Coronary artery (tissue), 2 donors: ENCODE data around the gene CDK6.

Experiments
- DNase-seq: peaks from one replicate; pipeline ENCODE4 v3.0.0-alpha.2; 2017; ENCODE audit warnings: low spot score
- H3K27ac ChIP-seq, 2 donors: fragments of 200-600 bp; sonication (generic); one replicate each; pipeline ENCODE4 v1.5.1; 2016 to 2019
- H3K4me3 ChIP-seq: fragments of 200-600 bp; sonication (generic); 2 replicates; pipeline ENCODE4 v1.5.1; 2016; ENCODE audit warnings: mild to moderate bottlenecking, moderate library complexity
- TF ChIP-seq, protein P1 (sequence below): fragments of 200-600 bp; sonication (generic); IDR thresholded peaks from one replicate; pipeline ENCODE4 v1.5.1; 2019; ENCODE audit warnings: antibody characterized with exemption

CDK6 gene

DNA sequence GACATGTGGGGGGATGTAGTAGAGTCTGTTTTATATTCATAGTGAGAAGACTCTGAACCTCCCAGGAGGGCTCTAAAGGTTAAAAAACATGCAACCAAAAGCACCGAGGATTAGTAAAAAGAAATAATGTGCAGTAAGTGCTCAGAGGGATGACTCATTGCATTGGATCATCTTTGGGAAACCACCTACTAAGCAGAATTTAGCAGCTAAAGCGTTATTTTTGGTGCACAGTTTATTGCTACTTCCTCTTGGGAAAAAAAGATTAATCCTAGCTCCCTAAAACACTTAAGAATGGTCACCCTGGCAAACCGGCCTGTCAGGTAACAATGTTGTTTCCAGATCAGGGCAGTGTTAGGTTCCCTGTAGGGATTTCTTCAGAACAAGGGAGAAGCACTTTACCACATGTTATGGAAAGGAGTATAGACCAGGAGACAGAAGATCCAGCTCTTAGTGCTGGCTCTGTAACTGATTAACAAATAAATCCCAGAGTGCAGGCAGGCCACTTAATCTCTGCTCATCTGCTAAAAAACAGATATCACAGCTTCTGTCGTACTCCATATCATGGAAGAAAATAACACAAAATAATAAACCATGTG is 201.4 kb downstream of the CDK6 start:
- H3K27ac ChIP-seq, result peak overlapping the region; percentile 5 to 64
- TF ChIP-seq, protein P1, sequence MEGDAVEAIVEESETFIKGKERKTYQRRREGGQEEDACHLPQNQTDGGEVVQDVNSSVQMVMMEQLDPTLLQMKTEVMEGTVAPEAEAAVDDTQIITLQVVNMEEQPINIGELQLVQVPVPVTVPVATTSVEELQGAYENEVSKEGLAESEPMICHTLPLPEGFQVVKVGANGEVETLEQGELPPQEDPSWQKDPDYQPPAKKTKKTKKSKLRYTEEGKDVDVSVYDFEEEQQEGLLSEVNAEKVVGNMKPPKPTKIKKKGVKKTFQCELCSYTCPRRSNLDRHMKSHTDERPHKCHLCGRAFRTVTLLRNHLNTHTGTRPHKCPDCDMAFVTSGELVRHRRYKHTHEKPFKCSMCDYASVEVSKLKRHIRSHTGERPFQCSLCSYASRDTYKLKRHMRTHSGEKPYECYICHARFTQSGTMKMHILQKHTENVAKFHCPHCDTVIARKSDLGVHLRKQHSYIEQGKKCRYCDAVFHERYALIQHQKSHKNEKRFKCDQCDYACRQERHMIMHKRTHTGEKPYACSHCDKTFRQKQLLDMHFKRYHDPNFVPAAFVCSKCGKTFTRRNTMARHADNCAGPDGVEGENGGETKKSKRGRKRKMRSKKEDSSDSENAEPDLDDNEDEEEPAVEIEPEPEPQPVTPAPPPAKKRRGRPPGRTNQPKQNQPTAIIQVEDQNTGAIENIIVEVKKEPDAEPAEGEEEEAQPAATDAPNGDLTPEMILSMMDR, result no peak
- no peak for DNase-seq
- H3K4me3 ChIP-seq, result no peak overlapping the region

GRCh38 chr7:92634205-92634604 is 202.2 kb downstream of the CDK6 start:
- peak overlapping the region; percentile 5 to 23 for H3K27ac ChIP-seq
- no peak for DNase-seq
- TF ChIP-seq, protein P1, result no peak
- no peak overlapping the region for H3K4me3 ChIP-seq

GRCh38 chr7:92633211-92633906 is 203.0 kb downstream of the CDK6 start:
- Histone ChIP-seq H3K27ac (peak overlapping the region; percentile 32 to 61), H3K4me3 (no peak overlapping the region)
- TF ChIP-seq, protein P1, result no peak

DNA sequence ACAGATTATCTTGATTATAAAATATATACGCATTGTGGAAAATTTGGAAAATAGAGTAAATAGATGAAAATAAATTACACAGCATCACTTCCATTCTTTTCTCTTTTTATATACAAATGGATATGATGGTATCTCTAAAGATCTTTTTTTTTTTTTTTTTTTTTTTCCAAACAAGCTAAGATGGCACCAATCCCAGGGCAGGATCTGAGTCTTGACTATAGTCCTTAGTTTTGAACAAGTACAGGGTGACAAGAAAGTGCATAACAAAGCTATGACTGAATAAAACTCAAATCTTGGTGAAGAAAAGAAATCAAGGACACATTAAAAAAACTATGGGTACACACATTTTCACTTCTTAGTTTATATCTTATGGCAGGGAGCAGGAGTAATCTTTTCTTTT is 203.6 kb downstream of the CDK6 start:
- peak overlapping the region in 1 of 2 donors; percentile 58 for H3K27ac ChIP-seq
- TF ChIP-seq, protein P1, result no peak
- DNase-seq, result no peak
- H3K4me3 ChIP-seq, result no peak overlapping the region

More at GRCh38 chr7:92633211-92633906, 203.0 kb downstream of the CDK6 start:
- no peak for DNase-seq

- Histone ChIP-seq H3K27ac (no peak overlapping the region), H3K4me3 (no peak overlapping the region)
- no peak for DNase-seq
- TF ChIP-seq, protein P1, result no peak
Measured at GRCh38 chr7:92631850-92632487, 204.4 kb downstream of the CDK6 start.

DNA sequence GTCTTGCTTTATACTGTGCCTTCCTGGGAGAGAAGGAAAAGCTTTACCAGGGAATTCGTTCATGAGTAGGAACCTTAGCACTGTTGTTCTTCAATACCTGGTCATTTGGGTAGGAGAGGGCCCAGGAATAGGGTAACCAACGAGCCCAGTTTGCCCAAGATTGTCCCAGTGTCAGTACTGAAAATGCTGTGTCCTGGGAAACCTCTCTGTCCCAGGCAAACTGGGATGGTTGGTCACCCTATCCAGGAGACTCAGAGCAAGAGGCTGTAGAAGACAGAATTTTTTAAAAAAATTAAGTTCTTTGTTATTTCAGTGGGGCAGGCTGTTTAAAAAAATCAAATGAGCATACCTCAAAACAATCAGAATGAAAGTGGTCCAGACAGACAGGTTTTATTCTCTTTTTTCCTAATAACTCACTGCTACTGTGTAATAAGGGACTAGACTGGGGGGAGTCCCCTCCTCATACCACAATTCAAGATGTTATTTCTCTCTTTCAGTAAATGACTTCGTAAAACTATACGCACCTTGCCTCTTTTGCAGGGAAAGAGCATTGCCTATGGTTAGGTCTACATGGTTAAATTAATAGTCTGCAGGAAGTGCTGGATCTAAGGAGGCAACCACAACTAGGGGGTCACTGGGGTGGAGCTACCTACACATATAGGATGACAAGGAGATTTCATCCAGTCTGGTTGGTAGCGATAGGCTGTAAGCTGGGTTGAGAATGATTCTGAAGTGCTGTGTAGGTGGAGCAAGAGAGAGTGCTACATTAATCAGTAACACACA is 205.1 kb downstream of the CDK6 start:
- TF ChIP-seq, protein P1, result no peak
- DNase-seq, result no peak
- Histone ChIP-seq H3K27ac (no peak overlapping the region), H3K4me3 (no peak overlapping the region)
